Fibroblast of lung (primary cell): Measurements from ENCODE around the gene LIPG. TPM values are rescaled to one million over a fixed set of nuclear protein-coding genes. Genes with fewer than 3 reads are reported as not detected.
"Not testable (repeated sequence)": the region's sequence is repeated elsewhere in the genome, so short reads cannot be mapped to it uniquely, and the experiment has no call there.

Source experiments
- DNase-seq, 2 donors: peaks; one replicate each; pipeline versions ENCODE4 v3.0.0 to v3.0.0-alpha.2; 2010; ENCODE audit warnings: low read depth in 2 of 2
- H2AFZ ChIP-seq: 2 replicates; pipeline ENCODE4 v1.5.1; 2012; ENCODE audit warnings: low read length, control low read depth, inconsistent platforms
- H3K27ac ChIP-seq: 2 replicates; pipeline ENCODE4 v1.5.1; 2011; ENCODE audit warnings: low read length, control low read depth; ENCODE audit not compliant: insufficient read depth
- H3K27me3 ChIP-seq: 2 replicates; pipeline ENCODE4 v1.5.1; 2011; ENCODE audit warnings: mild to moderate bottlenecking, low read length; ENCODE audit not compliant: control insufficient read depth, insufficient read depth
- H3K36me3 ChIP-seq: 2 replicates; pipeline ENCODE4 v1.5.1; 2011; ENCODE audit warnings: low read length; ENCODE audit not compliant: control insufficient read depth, insufficient read depth
- H3K4me1 ChIP-seq: 2 replicates; pipeline ENCODE4 v1.5.1; 2011; ENCODE audit warnings: low read length; ENCODE audit not compliant: control insufficient read depth, insufficient read depth; ENCODE audit errors: extremely low read depth
- H3K4me2 ChIP-seq: 2 replicates; pipeline ENCODE4 v1.5.1; 2011; ENCODE audit warnings: low read length, control low read depth; ENCODE audit not compliant: insufficient read depth; ENCODE audit errors: extremely low read depth
- H3K4me3 ChIP-seq, 4 experiments: fragments of 200-600 bp in 1 of 4; sonication (generic) in 1 of 4; replicated peaks in 1 of 4; 2 replicates each; pipeline ENCODE4 v1.5.1; 2011 to 2016; ENCODE audit warnings: low read length in 4 of 4, low read depth in 3 of 4, mild to moderate bottlenecking in 3 of 4, control low read depth in 2 of 4, inconsistent platforms in 1 of 4, mixed read lengths in 1 of 4; ENCODE audit not compliant: insufficient read depth in 1 of 4; ENCODE audit errors: control extremely low read depth in 1 of 4
- H3K79me2 ChIP-seq: 2 replicates; pipeline ENCODE4 v1.5.1; 2012; ENCODE audit warnings: mild to moderate bottlenecking, low read length, inconsistent platforms; ENCODE audit not compliant: control insufficient read depth, insufficient read depth
- H3K9ac ChIP-seq: 2 replicates; pipeline ENCODE4 v1.5.1; 2011; ENCODE audit warnings: mild to moderate bottlenecking, low read length, control low read depth; ENCODE audit not compliant: insufficient read depth
- H3K9me3 ChIP-seq: 2 replicates; pipeline ENCODE4 v1.5.1; 2012; ENCODE audit warnings: low read depth, low read length; ENCODE audit not compliant: control insufficient read depth, insufficient read depth
- H4K20me1 ChIP-seq: 2 replicates; pipeline ENCODE4 v1.5.1; 2011; ENCODE audit warnings: low read length; ENCODE audit not compliant: control insufficient read depth, insufficient read depth; ENCODE audit errors: extremely low read depth
- CTCF ChIP-seq, 2 donors: IDR thresholded peaks in 1 of 2; conservative IDR thresholded peaks in 1 of 2; 1 replicate in 1 of 2; 2 replicates in 1 of 2; pipeline ENCODE4 v1.5.1; 2011 to 2012; ENCODE audit warnings: low read length in 2 of 2, control low read depth in 1 of 2, inconsistent platforms in 1 of 2, low read depth in 1 of 2, mild to moderate bottlenecking in 1 of 2
- EZH2 ChIP-seq: IDR thresholded peaks from 2 replicates; pipeline ENCODE4 v1.5.1; 2012; ENCODE audit warnings: low read length, control low read depth, mild to moderate bottlenecking; ENCODE audit errors: missing control alignments
- polyA minus RNA-seq: library from RNA; depleted of rRNA, polyadenylated mRNA; stranded (reverse); fragments of >200 nt; gene quantifications from 2 replicates; pipeline ENCODE4 v1.2.3, GENCODE V29; 2011; ENCODE audit warnings: low replicate concordance
- polyA plus RNA-seq, 2 donors: library from polyadenylated mRNA; depleted of rRNA in 1 of 2; stranded (reverse) in 1 of 2; unstranded in 1 of 2; fragments of >200 nt; gene quantifications; 2 replicates each; pipeline ENCODE4 v1.2.1, GENCODE V29; 2011 to 2012; ENCODE audit warnings: missing spikeins in 1 of 2
- total RNA-seq: library from RNA; depleted of rRNA; stranded (reverse); fragments of >200 nt; gene quantifications from 2 replicates; pipeline ENCODE4 v1.2.1, GENCODE V29; 2014

The LIPG gene
- total RNA-seq (0.50 and 1.0 TPM in 2 replicates), polyA plus RNA-seq (0.30 and 2.3 TPM in 2 replicates), polyA minus RNA-seq (2.6 and 5.9 TPM in 2 replicates)
- polyA plus RNA-seq (2012), result 0.54 and 1.3 TPM in 2 replicates

- Histone ChIP-seq H2AFZ (peak within 1 kb of the TSS; percentile 50), H3K9me3 (no peaks in the 10 kb centered on the region), H3K4me2 (peak within 1 kb of the TSS; percentile 59), H3K36me3 (no peaks in the 10 kb centered on the region), H3K4me3 (peak within 1 kb of the TSS; percentile 25 to 59 (median 32)), H3K79me2 (no peaks in the 10 kb centered on the region), H3K4me1 (peaks cover 5% of the 10 kb centered on the region), H3K27me3 (peaks cover 15% of the 10 kb centered on the region), H3K27ac (no peak within 1 kb of the TSS), H4K20me1 (no peaks in the 10 kb centered on the region), H3K9ac (no peak within 1 kb of the TSS)
- TF ChIP-seq CTCF (conservative IDR thresholded peaks at IDR 0.05 in 1 of 2, IDR thresholded peaks at IDR 0.05 in 1 of 2; ENCODE audit: low read depth in 1 of 2, low read length in 2 of 2) (no peak), EZH2 (peak; percentile 94)
- DNase-seq, result peak; percentile 77 to 84
Measured at GRCh38 chr18:49561289-49562193, at the start of gene LIPG. TSS of gene LIPG (plus strand) at chr18:49562057. CDS start at chr18:49562309, 252 bp downstream.

GRCh38 chr18:49512876-49513275, 49.0 kb upstream of the LIPG start:
- not testable (repeated sequence) for H3K27ac ChIP-seq, DNase-seq, H3K9ac ChIP-seq, H4K20me1 ChIP-seq, H3K36me3 ChIP-seq, H2AFZ ChIP-seq, H3K79me2 ChIP-seq, H3K4me1 ChIP-seq, H3K27me3 ChIP-seq, H3K4me2 ChIP-seq, H3K9me3 ChIP-seq, H3K4me3 ChIP-seq

GRCh38 chr18:49514577-49514976, 47.3 kb upstream of the LIPG start:
- DNase-seq, result no peak
- no peaks in the 10 kb centered on the region for H3K36me3 ChIP-seq
- H3K4me1 ChIP-seq, result no peaks in the 10 kb centered on the region
- H3K4me3 ChIP-seq, result no peak overlapping the region
- H3K27me3 ChIP-seq, result no peaks in the 10 kb centered on the region
- H3K9ac ChIP-seq, result no peak overlapping the region
- H3K4me2 ChIP-seq, result no peak overlapping the region
- H4K20me1 ChIP-seq, result no peaks in the 10 kb centered on the region
- no peaks in the 10 kb centered on the region for H3K9me3 ChIP-seq
- no peak for TF ChIP-seq CTCF (conservative IDR thresholded peaks at IDR 0.05 in 1 of 2, IDR thresholded peaks at IDR 0.05 in 1 of 2; ENCODE audit: low read depth in 1 of 2, low read length in 2 of 2)
- TF ChIP-seq EZH2, result no peak
- H2AFZ ChIP-seq, result no peak overlapping the region
- H3K27ac ChIP-seq, result no peak overlapping the region
- H3K79me2 ChIP-seq, result no peaks in the 10 kb centered on the region

GRCh38 chr18:49515003-49515402, 46.9 kb upstream of the LIPG start:
- H3K9me3 ChIP-seq, H3K27ac ChIP-seq, H3K4me1 ChIP-seq, H3K4me3 ChIP-seq, H3K36me3 ChIP-seq, H3K4me2 ChIP-seq, H3K79me2 ChIP-seq, H4K20me1 ChIP-seq, H3K9ac ChIP-seq, H2AFZ ChIP-seq, DNase-seq, H3K27me3 ChIP-seq: not testable (repeated sequence)
